Neural cell (in vitro differentiated cells): ENCODE measurements around the gene KCNAB1. TPM values are rescaled to one million over a fixed set of nuclear protein-coding genes. Genes with fewer than 3 reads are reported as not detected.

ENCODE experiments used
- H2AFZ ChIP-seq: fragments of 200-600, 300-800 bp; sonication (generic), shearing (Covaris generic); 2 replicates; pipeline ENCODE4 v1.6.0; 2014; ENCODE audit warnings: low read depth, mild to moderate bottlenecking, antibody characterized with exemption, low read length, moderate library complexity
- H3F3A ChIP-seq: fragments of 200-600 bp; shearing (Covaris generic); 2 replicates; pipeline ENCODE4 v1.6.1; 2016; ENCODE audit warnings: mild to moderate bottlenecking, moderate library complexity, mixed read lengths, antibody characterized with exemption, low read length; ENCODE audit not compliant: insufficient read depth, poor library complexity, severe bottlenecking
- H3K27ac ChIP-seq: fragments of 200-600, 300-800 bp; sonication (generic), shearing (Covaris generic); 2 replicates; pipeline ENCODE4 v1.5.1; 2014; ENCODE audit warnings: mild to moderate bottlenecking, low read length, moderate library complexity
- H3K27me3 ChIP-seq: fragments of 300-800, 200-600 bp; sonication (generic), shearing (Covaris generic); 2 replicates; pipeline ENCODE4 v1.6.0; 2014; ENCODE audit warnings: mild to moderate bottlenecking, low read depth, low read length, moderate library complexity; ENCODE audit not compliant: insufficient read depth
- H3K36me3 ChIP-seq: fragments of 300-800, 200-600 bp; sonication (generic), shearing (Covaris generic); 2 replicates; pipeline ENCODE4 v1.5.1; 2014; ENCODE audit warnings: mild to moderate bottlenecking, antibody characterized with exemption, low read length, moderate library complexity; ENCODE audit not compliant: insufficient read depth
- H3K4me2 ChIP-seq: fragments of 300-800, 200-600 bp; sonication (generic), shearing (Covaris generic); 2 replicates; pipeline ENCODE4 v1.6.0; 2014; ENCODE audit warnings: mild to moderate bottlenecking, low read length
- H3K4me3 ChIP-seq: fragments of 300-800, 200-600 bp; sonication (generic), shearing (Covaris generic); 2 replicates; pipeline ENCODE4 v1.5.1; 2014; ENCODE audit warnings: mild to moderate bottlenecking, low read length, moderate library complexity
- H3K79me2 ChIP-seq: fragments of 200-600 bp; shearing (Covaris generic); replicated peaks from 2 replicates; pipeline ENCODE4 v1.6.0; 2014; ENCODE audit warnings: mild to moderate bottlenecking, low read length, moderate library complexity; ENCODE audit not compliant: insufficient read depth
- H3K9ac ChIP-seq: fragments of 300-800, 200-600 bp; sonication (generic), shearing (Covaris generic); 2 replicates; pipeline ENCODE4 v1.6.1; 2016; ENCODE audit warnings: mild to moderate bottlenecking, low read length, mixed read lengths
- H3K9me2 ChIP-seq: fragments of 200-600 bp; shearing (Covaris generic); 2 replicates; pipeline ENCODE4 v1.6.1; 2016; ENCODE audit warnings: mild to moderate bottlenecking, low read length, mixed read lengths; ENCODE audit not compliant: insufficient read depth
- H3K9me3 ChIP-seq: fragments of 200-600, 300-800 bp; sonication (generic), shearing (Covaris generic); 2 replicates; pipeline ENCODE4 v1.6.1; 2016; ENCODE audit warnings: mild to moderate bottlenecking, mixed run types, low read length, moderate library complexity, mixed read lengths
- H4K20me1 ChIP-seq: fragments of 200-600 bp; shearing (Covaris generic); 2 replicates; pipeline ENCODE4 v1.6.1; 2016; ENCODE audit warnings: mild to moderate bottlenecking, mixed run types; ENCODE audit not compliant: insufficient read depth
- EP300 ChIP-seq: fragments of 450-650 bp; conservative IDR thresholded peaks from 2 replicates; pipeline ENCODE4 v1.6.1; 2014; ENCODE audit warnings: antibody characterized with exemption, mild to moderate bottlenecking, moderate library complexity; ENCODE audit not compliant: poor library complexity, severe bottlenecking
- EZH2 ChIP-seq: fragments of 200-600, 300-800 bp; shearing (Covaris generic), sonication (generic); IDR thresholded peaks from 2 replicates; pipeline ENCODE4 v1.6.1; 2014; ENCODE audit warnings: antibody characterized with exemption, low read length, borderline replicate concordance, mild to moderate bottlenecking; ENCODE audit not compliant: insufficient read depth, poor library complexity, severe bottlenecking
- MXI1 ChIP-seq: fragments of 450-650 bp; conservative IDR thresholded peaks from 2 replicates; pipeline ENCODE4 v1.6.1; 2014; ENCODE audit warnings: antibody characterized with exemption, mild to moderate bottlenecking; ENCODE audit not compliant: poor library complexity, severe bottlenecking
- POLR2AphosphoS5 ChIP-seq: IDR thresholded peaks from 2 replicates; pipeline ENCODE4 v1.6.1; 2012
- RAD21 ChIP-seq: fragments of 450-650 bp; conservative IDR thresholded peaks from 2 replicates; pipeline ENCODE4 v1.6.1; 2014; ENCODE audit warnings: antibody characterized with exemption, mild to moderate bottlenecking, moderate library complexity
- SMC3 ChIP-seq: fragments of 450-650 bp; conservative IDR thresholded peaks from 2 replicates; pipeline ENCODE4 v1.6.1; 2014; ENCODE audit warnings: antibody characterized with exemption, mild to moderate bottlenecking, moderate library complexity; ENCODE audit not compliant: poor library complexity
- TAF1 ChIP-seq: IDR thresholded peaks from 2 replicates; pipeline ENCODE4 v1.6.1; 2012; ENCODE audit warnings: low read depth
- polyA plus RNA-seq: library from polyadenylated mRNA; depleted of rRNA; stranded (reverse); fragments of >200 nt; gene quantifications from 2 replicates; pipeline ENCODE4 v1.2.3, GENCODE V29; 2014
- TF ChIP-seq, protein P1 (sequence below): IDR thresholded peaks from 2 replicates; pipeline ENCODE4 v1.6.1; 2012; ENCODE audit warnings: borderline replicate concordance
- TF ChIP-seq, protein P2 (sequence below): fragments of 450-650 bp; IDR thresholded peaks from 2 replicates; pipeline ENCODE4 v1.5.1; 2014; ENCODE audit warnings: antibody characterized with exemption, mild to moderate bottlenecking, moderate library complexity; ENCODE audit not compliant: poor library complexity, severe bottlenecking

The KCNAB1 gene
- polyA plus RNA-seq, 1 donor from 2014 or later = 14.9 TPM

- Histone ChIP-seq H3K36me3 (no peaks in the 10 kb centered on the region), H3K9me2 (no peaks in the 10 kb centered on the region), H3K27ac (no peak overlapping the region), H3K4me2 (no peak overlapping the region), H4K20me1 (no peaks in the 10 kb centered on the region), H2AFZ (no peak overlapping the region), H3K27me3 (no peaks in the 10 kb centered on the region), H3K4me3 (no peak overlapping the region), H3K79me2 (no peaks in the 10 kb centered on the region), H3K9ac (no peak overlapping the region), H3K9me3 (no peaks in the 10 kb centered on the region), H3F3A (no peaks in the 10 kb centered on the region)
- TF ChIP-seq EZH2 = no peak
- TF ChIP-seq, protein P1, sequence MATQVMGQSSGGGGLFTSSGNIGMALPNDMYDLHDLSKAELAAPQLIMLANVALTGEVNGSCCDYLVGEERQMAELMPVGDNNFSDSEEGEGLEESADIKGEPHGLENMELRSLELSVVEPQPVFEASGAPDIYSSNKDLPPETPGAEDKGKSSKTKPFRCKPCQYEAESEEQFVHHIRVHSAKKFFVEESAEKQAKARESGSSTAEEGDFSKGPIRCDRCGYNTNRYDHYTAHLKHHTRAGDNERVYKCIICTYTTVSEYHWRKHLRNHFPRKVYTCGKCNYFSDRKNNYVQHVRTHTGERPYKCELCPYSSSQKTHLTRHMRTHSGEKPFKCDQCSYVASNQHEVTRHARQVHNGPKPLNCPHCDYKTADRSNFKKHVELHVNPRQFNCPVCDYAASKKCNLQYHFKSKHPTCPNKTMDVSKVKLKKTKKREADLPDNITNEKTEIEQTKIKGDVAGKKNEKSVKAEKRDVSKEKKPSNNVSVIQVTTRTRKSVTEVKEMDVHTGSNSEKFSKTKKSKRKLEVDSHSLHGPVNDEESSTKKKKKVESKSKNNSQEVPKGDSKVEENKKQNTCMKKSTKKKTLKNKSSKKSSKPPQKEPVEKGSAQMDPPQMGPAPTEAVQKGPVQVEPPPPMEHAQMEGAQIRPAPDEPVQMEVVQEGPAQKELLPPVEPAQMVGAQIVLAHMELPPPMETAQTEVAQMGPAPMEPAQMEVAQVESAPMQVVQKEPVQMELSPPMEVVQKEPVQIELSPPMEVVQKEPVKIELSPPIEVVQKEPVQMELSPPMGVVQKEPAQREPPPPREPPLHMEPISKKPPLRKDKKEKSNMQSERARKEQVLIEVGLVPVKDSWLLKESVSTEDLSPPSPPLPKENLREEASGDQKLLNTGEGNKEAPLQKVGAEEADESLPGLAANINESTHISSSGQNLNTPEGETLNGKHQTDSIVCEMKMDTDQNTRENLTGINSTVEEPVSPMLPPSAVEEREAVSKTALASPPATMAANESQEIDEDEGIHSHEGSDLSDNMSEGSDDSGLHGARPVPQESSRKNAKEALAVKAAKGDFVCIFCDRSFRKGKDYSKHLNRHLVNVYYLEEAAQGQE = no peak
These were observed 201.6 kb downstream of the KCNAB1 start for GRCh38 chr3:156321945-156322344.

- no peak overlapping the region for H3K27ac ChIP-seq
- TF ChIP-seq RAD21 (no peak), TAF1 (no peak), SMC3 (no peak), EP300 (no peak), EZH2 (no peak), POLR2AphosphoS5 (no peak), MXI1 (no peak)
- TF ChIP-seq, protein P2, sequence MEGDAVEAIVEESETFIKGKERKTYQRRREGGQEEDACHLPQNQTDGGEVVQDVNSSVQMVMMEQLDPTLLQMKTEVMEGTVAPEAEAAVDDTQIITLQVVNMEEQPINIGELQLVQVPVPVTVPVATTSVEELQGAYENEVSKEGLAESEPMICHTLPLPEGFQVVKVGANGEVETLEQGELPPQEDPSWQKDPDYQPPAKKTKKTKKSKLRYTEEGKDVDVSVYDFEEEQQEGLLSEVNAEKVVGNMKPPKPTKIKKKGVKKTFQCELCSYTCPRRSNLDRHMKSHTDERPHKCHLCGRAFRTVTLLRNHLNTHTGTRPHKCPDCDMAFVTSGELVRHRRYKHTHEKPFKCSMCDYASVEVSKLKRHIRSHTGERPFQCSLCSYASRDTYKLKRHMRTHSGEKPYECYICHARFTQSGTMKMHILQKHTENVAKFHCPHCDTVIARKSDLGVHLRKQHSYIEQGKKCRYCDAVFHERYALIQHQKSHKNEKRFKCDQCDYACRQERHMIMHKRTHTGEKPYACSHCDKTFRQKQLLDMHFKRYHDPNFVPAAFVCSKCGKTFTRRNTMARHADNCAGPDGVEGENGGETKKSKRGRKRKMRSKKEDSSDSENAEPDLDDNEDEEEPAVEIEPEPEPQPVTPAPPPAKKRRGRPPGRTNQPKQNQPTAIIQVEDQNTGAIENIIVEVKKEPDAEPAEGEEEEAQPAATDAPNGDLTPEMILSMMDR = no peak
- TF ChIP-seq, protein P1 = no peak
These were observed 203.1 kb downstream of the KCNAB1 start for GRCh38 chr3:156323466-156323865.

More at GRCh38 chr3:156323466-156323865, 203.1 kb downstream of the KCNAB1 start:
- Histone ChIP-seq H3K9ac (no peak overlapping the region), H3K27me3 (no peaks in the 10 kb centered on the region), H3K4me2 (no peak overlapping the region), H3K9me3 (no peaks in the 10 kb centered on the region), H2AFZ (no peak overlapping the region), H4K20me1 (no peaks in the 10 kb centered on the region), H3K79me2 (no peaks in the 10 kb centered on the region), H3F3A (no peaks in the 10 kb centered on the region), H3K36me3 (no peaks in the 10 kb centered on the region), H3K9me2 (no peaks in the 10 kb centered on the region), H3K4me3 (no peak overlapping the region)
